Medulla oblongata (tissue), 1 donor: ENCODE data around the gene BAHCC1.

Source experiments
- DNase-seq: peaks from one replicate; pipeline ENCODE4 v3.0.0-alpha.2; 2015; ENCODE audit errors: extremely low spot score

BAHCC1 gene

GRCh38 chr17:81398176-81398831, 3.0 kb downstream of the BAHCC1 start:
- peak; percentile 14 for DNase-seq

GRCh38 chr17:81398832-81399411, 3.7 kb downstream of the BAHCC1 start:
- peak; percentile 30 for DNase-seq

GRCh38 chr17:81399481-81400153, 4.4 kb downstream of the BAHCC1 start:
- DNase-seq: no peak

GRCh38 chr17:81400154-81400977, 5.1 kb downstream of the BAHCC1 start:
- no peak for DNase-seq

GRCh38 chr17:81400996-81401722, 5.9 kb downstream of the BAHCC1 start:
- DNase-seq: no peak

GRCh38 chr17:81401723-81402529, 6.7 kb downstream of the BAHCC1 start:
- DNase-seq: peak; percentile 55

- DNase-seq: peak; percentile 12
These were observed 7.3 kb downstream of the BAHCC1 start for GRCh38 chr17:81402530-81402941.

- no peak for DNase-seq
These were observed 7.8 kb downstream of the BAHCC1 start for GRCh38 chr17:81402981-81403467.

- peak; percentile 29 for DNase-seq
These were observed 8.6 kb downstream of the BAHCC1 start for GRCh38 chr17:81403671-81404534.

- no peak for DNase-seq
These were observed 9.4 kb downstream of the BAHCC1 start for GRCh38 chr17:81404558-81405165.

GRCh38 chr17:81405411-81405872, 10.2 kb downstream of the BAHCC1 start:
- peak; percentile 26 for DNase-seq

GRCh38 chr17:81406117-81406953, 11.1 kb downstream of the BAHCC1 start:
- no peak for DNase-seq

GRCh38 chr17:81408049-81408448, 12.8 kb downstream of the BAHCC1 start:
- DNase-seq: no peak

- no peak for DNase-seq
These were observed 14.1 kb downstream of the BAHCC1 start for GRCh38 chr17:81409190-81409935.

GRCh38 chr17:81410852-81411251, 15.6 kb downstream of the BAHCC1 start:
- DNase-seq: no peak

GRCh38 chr17:81411305-81411704, 16.0 kb downstream of the BAHCC1 start:
- DNase-seq: no peak

- no peak for DNase-seq
These were observed 17.3 kb downstream of the BAHCC1 start for GRCh38 chr17:81412490-81413093.
